Mucosa of rectum (tissue), 2 donors: ENCODE data around the gene TMEM108.

Source experiments
- H3K27ac ChIP-seq, 2 donors: one replicate each; pipeline ENCODE4 v1.7.0; 2013; ENCODE audit warnings: inconsistent platforms in 2 of 2, low read depth in 2 of 2, low read length in 2 of 2
- H3K27me3 ChIP-seq, 2 donors: one replicate each; pipeline ENCODE4 v1.7.0; 2013; ENCODE audit warnings: low read length in 2 of 2; ENCODE audit not compliant: control insufficient read depth in 2 of 2, insufficient read depth in 2 of 2
- H3K36me3 ChIP-seq, 2 donors: one replicate each; pipeline ENCODE4 v1.7.0; 2013; ENCODE audit warnings: low read length in 2 of 2; ENCODE audit not compliant: control insufficient read depth in 2 of 2, insufficient read depth in 2 of 2
- H3K4me1 ChIP-seq, 2 donors: one replicate each; pipeline ENCODE4 v1.7.0; 2013; ENCODE audit warnings: low read length in 2 of 2, mild to moderate bottlenecking in 1 of 2; ENCODE audit not compliant: control insufficient read depth in 2 of 2, insufficient read depth in 2 of 2
- H3K4me3 ChIP-seq, 2 donors: one replicate each; pipeline ENCODE4 v1.7.0; 2013; ENCODE audit warnings: low read length in 2 of 2
- H3K9ac ChIP-seq, 2 donors: one replicate each; pipeline ENCODE4 v1.7.0; 2013; ENCODE audit warnings: low read length in 2 of 2, low read depth in 1 of 2, mild to moderate bottlenecking in 1 of 2
- H3K9me3 ChIP-seq, 2 donors: one replicate each; pipeline ENCODE4 v1.7.0; 2013; ENCODE audit warnings: low read length in 2 of 2; ENCODE audit not compliant: control insufficient read depth in 2 of 2
- donor health status: healthy.
- donor health status: Normal muscosa, but diverticular disease.

Gene TMEM108

DNA sequence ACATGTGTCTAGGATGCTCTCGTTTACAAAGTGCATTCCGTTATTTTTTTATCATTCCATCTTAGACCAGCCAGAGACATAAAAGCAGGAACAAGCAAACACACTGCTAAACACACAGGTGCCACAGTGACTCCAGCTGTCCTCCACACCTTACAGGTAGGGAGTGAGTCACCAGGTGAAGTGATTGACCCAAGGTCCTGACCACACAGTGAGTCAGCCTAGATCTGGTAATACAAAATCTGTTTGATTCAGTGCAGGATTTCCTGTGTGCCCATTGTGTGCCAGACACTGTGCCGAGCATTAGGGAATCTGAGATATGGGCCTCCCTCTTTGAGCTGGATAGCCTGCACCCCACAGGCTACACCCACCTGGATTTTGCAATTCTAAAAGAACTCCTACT lies 345.0 kb downstream of the TMEM108 start:
- Histone ChIP-seq H3K36me3 (no peaks in the 10 kb centered on the region), H3K4me1 (no peaks in the 10 kb centered on the region), H3K9ac (no peak overlapping the region), H3K27me3 (no peaks in the 10 kb centered on the region), H3K4me3 (no peak overlapping the region), H3K9me3 (no peaks in the 10 kb centered on the region), H3K27ac (no peak overlapping the region)

DNA sequence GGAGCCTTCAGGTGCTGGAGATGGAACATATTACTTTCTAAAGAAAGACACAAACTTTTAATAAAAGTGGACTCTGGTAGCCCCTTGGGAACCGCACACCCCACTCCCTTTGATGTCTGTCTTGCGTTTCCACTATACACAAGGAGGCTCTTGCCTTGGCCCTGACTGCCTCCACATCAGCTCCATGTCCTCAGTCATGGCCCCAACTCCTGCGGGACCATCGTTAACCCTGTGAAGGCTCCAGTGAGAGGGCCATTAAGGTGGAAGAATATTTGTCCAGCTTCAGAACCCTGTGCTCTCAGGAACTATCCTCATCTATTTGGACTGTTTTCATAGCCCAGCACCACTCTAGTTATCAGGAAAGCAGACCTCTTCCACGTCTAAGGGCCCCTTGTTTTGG lies 345.6 kb downstream of the TMEM108 start:
- Histone ChIP-seq H3K4me1 (no peaks in the 10 kb centered on the region), H3K27me3 (no peaks in the 10 kb centered on the region), H3K4me3 (no peak overlapping the region), H3K36me3 (no peaks in the 10 kb centered on the region), H3K9ac (no peak overlapping the region), H3K27ac (no peak overlapping the region), H3K9me3 (no peaks in the 10 kb centered on the region)

DNA sequence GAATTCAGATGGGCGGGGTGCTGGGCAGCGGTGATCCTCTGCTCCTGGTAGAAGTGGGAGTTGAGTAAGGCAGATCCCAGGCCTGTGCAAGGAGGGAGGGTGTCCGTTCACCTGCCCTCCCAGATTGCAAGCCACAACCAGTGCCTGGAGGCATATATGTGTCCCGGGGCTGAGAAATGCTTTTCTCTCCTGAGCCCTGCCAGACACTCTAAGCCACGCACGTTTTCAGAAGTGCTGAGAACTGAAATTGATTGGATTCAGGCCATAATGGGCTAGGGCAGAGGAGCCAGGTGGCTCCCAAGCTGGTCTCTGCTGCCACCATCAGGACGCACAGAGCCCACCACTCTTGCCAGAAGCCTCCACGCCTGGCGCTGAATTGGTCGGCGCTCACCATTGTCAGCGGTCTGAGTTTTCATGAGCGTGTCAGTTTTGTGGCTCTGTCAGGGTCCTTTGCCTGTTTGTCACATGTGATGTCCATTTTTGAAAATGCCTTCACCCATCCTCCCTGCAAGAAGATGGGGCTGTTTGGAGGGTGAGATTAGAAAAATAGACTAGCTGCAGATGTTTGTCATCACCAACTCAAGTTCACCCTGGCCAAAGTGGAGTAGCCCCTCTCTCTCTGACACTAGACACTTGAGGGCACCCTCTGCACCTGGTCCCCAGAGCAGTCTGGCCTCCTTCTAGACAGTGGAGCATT lies 346.3 kb downstream of the TMEM108 start:
- Histone ChIP-seq H3K4me1 (no peaks in the 10 kb centered on the region), H3K36me3 (no peaks in the 10 kb centered on the region), H3K9me3 (no peaks in the 10 kb centered on the region), H3K9ac (no peak overlapping the region), H3K27me3 (no peaks in the 10 kb centered on the region), H3K4me3 (no peak overlapping the region), H3K27ac (no peak overlapping the region)

DNA sequence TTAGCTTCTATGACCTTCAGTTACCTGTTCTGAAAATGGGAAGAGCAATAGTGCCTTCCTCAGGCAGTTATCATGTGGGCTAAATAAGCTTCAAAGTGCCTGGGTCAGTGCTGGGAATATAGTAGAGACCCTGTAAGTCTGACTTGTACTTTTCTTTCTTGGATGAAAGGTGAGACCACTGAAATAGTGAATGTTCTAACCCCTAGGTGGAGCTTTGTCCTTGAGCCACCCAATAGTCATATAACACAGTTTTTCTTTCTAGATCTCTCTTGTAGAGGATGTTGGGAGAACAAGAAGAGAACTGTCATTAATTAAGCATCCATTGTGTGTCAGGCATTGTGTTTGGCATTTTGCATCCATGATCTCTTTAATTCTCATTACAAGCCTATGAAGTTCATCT lies 348.7 kb downstream of the TMEM108 start:
- H3K9ac ChIP-seq, result no peak overlapping the region
- no peaks in the 10 kb centered on the region for H3K9me3 ChIP-seq
- H3K4me3 ChIP-seq, result no peak overlapping the region
- H3K4me1 ChIP-seq, result no peaks in the 10 kb centered on the region
- no peaks in the 10 kb centered on the region for H3K27me3 ChIP-seq
- no peak overlapping the region for H3K27ac ChIP-seq
- no peaks in the 10 kb centered on the region for H3K36me3 ChIP-seq

DNA sequence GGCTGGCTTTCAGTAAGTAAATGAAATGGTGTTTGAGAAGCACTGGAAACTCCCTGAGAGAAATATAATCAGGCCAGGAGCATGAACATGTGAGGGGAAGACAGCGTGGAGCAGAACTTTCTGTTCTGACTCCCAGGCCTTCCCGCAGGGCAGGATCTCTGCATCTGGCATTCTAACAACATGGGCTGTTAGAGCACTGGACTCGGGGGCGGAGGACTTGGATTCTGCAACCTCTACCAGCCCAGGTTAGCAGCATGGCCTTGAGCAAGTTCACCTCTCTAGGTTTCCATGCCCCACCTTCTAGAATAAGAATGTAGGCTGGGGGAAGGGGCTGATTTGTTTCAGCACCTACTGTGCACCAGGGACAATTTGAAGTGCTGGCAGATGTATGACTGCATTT lies 349.1 kb downstream of the TMEM108 start:
- no peak overlapping the region for H3K4me3 ChIP-seq
- no peaks in the 10 kb centered on the region for H3K36me3 ChIP-seq
- no peaks in the 10 kb centered on the region for H3K9me3 ChIP-seq
- H3K27ac ChIP-seq, result no peak overlapping the region
- no peaks in the 10 kb centered on the region for H3K27me3 ChIP-seq
- no peaks in the 10 kb centered on the region for H3K4me1 ChIP-seq
- H3K9ac ChIP-seq, result no peak overlapping the region

DNA sequence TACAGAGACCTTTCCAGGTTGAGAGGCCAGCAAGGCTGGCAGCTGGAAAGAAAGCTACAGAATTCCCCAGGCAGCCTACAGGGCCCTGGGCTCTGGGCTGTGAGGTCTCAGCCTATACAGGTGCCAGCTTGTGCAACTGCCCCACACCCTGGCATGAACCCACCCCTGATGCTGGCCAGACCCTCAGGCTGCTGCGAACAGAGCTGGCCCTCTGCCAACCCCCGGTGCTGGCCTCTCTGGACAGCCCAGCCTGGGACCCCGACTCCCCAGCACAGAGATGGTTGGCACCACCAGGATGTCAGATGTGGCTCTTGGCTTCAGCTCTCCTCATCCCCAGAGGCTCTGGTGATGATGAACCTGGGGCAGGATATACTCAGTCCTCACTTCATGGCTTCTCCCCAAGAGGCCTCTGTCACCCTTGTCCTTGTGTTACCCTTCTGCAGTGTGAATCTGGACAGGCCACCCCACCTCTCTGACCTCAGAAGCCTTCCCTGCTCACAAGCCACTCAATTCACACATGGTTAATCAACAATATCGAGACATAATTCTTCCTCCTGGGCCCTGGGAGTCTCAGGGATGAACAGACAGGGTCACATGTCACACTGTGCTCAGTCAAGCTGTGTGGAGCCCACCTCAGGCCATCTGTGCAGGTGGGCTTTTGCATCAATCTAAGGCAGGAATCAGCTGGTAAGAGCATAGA lies 350.7 kb downstream of the TMEM108 start:
- H3K9ac ChIP-seq, result no peak overlapping the region
- no peaks in the 10 kb centered on the region for H3K9me3 ChIP-seq
- no peaks in the 10 kb centered on the region for H3K27me3 ChIP-seq
- no peaks in the 10 kb centered on the region for H3K36me3 ChIP-seq
- H3K4me1 ChIP-seq, result no peaks in the 10 kb centered on the region
- no peak overlapping the region for H3K4me3 ChIP-seq
- no peak overlapping the region for H3K27ac ChIP-seq

DNA sequence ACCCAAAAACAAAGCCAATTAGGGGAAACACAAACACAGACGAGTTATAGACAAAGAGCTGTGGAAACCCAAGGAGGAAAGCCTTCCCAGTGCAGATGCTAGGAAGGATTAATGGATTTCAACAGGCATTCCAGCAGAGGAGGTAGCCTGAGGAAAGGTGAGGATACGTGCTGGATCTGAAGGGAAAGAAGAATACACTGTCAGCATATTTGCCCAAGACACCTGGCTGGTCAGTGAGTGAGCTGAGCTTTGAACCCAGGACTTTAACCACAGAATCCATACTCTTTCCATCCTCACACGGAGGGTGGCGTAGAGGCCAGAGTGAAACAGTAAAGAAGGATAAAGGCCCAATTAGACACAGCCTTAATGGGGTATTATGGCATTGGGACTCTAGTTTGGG lies 352.5 kb downstream of the TMEM108 start:
- H3K9me3 ChIP-seq, result no peaks in the 10 kb centered on the region
- H3K36me3 ChIP-seq, result no peaks in the 10 kb centered on the region
- no peak overlapping the region for H3K9ac ChIP-seq
- no peak overlapping the region for H3K27ac ChIP-seq
- no peaks in the 10 kb centered on the region for H3K27me3 ChIP-seq
- no peak overlapping the region for H3K4me3 ChIP-seq
- no peaks in the 10 kb centered on the region for H3K4me1 ChIP-seq

DNA sequence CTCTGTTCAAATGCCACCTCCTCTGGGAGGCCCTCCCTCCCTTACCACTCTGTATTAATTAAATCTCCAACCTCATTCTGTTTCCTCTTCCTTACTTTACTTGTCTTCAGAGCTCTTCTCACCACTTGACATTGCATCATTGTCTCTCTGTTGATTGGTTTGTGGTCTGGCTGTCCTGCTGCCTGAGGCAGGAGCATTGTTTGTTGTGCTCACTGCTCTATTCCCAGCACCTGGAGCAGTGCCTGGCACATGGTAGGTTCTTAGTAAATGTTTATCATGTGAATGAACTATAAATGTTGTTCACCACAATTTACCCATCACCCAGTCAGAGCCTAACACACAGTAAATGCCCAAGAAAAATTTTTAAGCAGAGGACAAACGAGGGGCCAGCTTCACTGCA lies 355.0 kb downstream of the TMEM108 start:
- Histone ChIP-seq H3K9me3 (no peaks in the 10 kb centered on the region), H3K27ac (no peak overlapping the region), H3K27me3 (no peaks in the 10 kb centered on the region), H3K9ac (no peak overlapping the region), H3K4me1 (no peaks in the 10 kb centered on the region), H3K36me3 (no peaks in the 10 kb centered on the region), H3K4me3 (no peak overlapping the region)

DNA sequence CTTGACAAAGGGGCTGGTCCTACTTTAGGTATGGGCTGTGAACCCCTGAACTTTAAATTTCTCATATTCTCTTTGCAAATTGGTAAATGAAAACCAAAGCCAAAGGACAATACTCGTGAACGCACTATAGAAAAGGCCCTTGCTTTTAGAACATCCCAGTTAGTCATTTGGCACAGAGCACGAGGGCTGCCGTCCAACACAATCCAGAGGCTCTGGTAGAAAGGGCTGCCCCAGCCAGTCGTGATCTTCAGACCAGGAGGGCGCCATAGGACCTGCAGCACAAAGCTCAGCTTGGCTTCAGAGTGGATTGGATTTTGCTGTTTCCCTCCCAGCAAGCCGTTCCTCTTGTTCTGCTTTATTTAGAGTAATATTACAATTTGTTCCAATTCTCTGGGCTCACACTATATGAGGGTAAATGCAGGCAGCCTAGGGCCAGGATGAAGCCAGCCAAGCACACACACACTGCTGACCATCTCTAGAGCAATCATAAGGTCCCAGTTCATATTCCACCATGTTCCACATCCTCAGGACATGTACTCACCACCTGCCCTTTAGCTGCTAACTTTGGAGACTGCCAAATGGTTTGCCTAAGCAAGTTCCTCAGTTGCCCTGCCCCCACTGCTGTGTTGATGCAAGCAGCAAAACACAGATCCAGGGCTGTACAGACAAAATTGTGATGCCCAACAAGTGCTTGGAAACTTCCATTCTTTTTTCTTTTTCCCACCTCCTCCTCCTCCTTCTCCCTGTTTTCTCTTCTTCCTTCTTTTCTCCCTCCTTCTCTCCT lies 355.7 kb downstream of the TMEM108 start:
- Histone ChIP-seq H3K4me1 (no peaks in the 10 kb centered on the region), H3K4me3 (no peak overlapping the region), H3K27me3 (no peaks in the 10 kb centered on the region), H3K9ac (no peak overlapping the region), H3K9me3 (no peaks in the 10 kb centered on the region), H3K27ac (no peak overlapping the region), H3K36me3 (no peaks in the 10 kb centered on the region)

DNA sequence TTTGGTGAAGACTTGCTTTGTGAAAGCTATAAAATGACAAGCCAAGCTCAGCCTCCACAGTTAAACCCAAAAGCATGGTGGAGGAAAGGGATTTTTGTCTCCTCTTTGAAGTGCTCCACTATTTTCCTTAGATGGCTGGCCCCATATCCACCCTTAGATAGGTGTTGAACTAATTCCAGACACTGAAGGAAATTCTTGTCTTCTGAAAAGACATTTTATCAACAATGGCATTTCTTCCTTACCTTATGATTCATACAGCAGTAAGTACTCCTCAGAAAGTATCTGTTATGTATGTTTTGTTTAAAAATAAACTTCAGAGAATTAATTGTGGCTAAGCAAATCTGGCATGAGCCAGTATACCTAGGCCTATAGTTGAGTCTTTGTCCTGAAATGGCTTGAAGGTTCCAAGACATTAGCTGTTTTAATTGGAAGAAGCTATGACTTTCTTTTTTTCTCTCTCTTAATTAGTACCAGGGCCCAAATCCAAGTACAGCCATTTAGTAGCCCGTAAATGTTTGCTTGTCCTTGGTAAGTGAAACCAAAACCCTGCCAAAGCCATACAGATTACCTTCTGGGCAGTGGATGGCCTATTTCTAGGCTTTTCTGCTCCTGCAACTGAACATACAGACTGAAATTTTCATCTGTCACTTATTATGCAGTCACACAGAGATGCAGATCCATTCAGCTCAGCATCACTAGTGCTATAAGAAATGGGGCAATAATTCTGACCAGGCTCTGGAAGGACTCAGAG lies 356.5 kb downstream of the TMEM108 start:
- Histone ChIP-seq H3K4me1 (no peaks in the 10 kb centered on the region), H3K27ac (no peak overlapping the region), H3K4me3 (no peak overlapping the region), H3K27me3 (no peaks in the 10 kb centered on the region), H3K36me3 (no peaks in the 10 kb centered on the region), H3K9me3 (no peaks in the 10 kb centered on the region), H3K9ac (no peak overlapping the region)
